H9 (cell line): ENCODE measurements around the gene C1D. TPM values are rescaled to one million over a fixed set of nuclear protein-coding genes. Genes with fewer than 3 reads are reported as not detected.

Source experiments
- DNase-seq: peaks from one replicate; pipeline ENCODE4 v3.0.0-alpha.2; 2017
- H2AFZ ChIP-seq: one replicate; pipeline ENCODE4 v1.6.1; 2013; ENCODE audit warnings: mild to moderate bottlenecking, low read length, control low read depth, moderate library complexity
- H2AK5ac ChIP-seq: 2 replicates; pipeline ENCODE4 v1.6.1; 2013; ENCODE audit warnings: low read length, control low read depth, mixed read lengths; ENCODE audit not compliant: insufficient read length
- H2BK120ac ChIP-seq: one replicate; pipeline ENCODE4 v1.6.1; 2013; ENCODE audit warnings: low read depth, mild to moderate bottlenecking, low read length, control low read depth, inconsistent platforms; ENCODE audit not compliant: poor library complexity, severe bottlenecking
- H2BK12ac ChIP-seq: 2 replicates; pipeline ENCODE4 v1.6.1; 2013; ENCODE audit warnings: low read length, control low read depth, mixed read lengths, low read depth; ENCODE audit not compliant: insufficient read length
- H2BK15ac ChIP-seq: 2 replicates; pipeline ENCODE4 v1.6.1; 2013; ENCODE audit warnings: low read depth, low read length, control low read depth
- H2BK20ac ChIP-seq: one replicate; pipeline ENCODE4 v1.6.1; 2013; ENCODE audit warnings: low read depth, mild to moderate bottlenecking, low read length, control low read depth, inconsistent platforms; ENCODE audit not compliant: poor library complexity, severe bottlenecking
- H2BK5ac ChIP-seq: 2 replicates; pipeline ENCODE4 v1.6.1; 2013; ENCODE audit warnings: low read length, control low read depth, mixed read lengths; ENCODE audit not compliant: insufficient read length
- H3K14ac ChIP-seq: 2 replicates; pipeline ENCODE4 v1.6.1; 2013; ENCODE audit warnings: low read length, control low read depth; ENCODE audit not compliant: insufficient read depth
- H3K18ac ChIP-seq: 2 replicates; pipeline ENCODE4 v1.6.1; 2013; ENCODE audit warnings: low read depth, mild to moderate bottlenecking, mixed read lengths, low read length, control low read depth; ENCODE audit not compliant: insufficient read length
- H3K23ac ChIP-seq: 2 replicates; pipeline ENCODE4 v1.6.1; 2013; ENCODE audit warnings: low read length, control low read depth, mixed read lengths, low read depth; ENCODE audit not compliant: insufficient read length
- H3K23me2 ChIP-seq: 2 replicates; pipeline ENCODE4 v1.6.1; 2013; ENCODE audit warnings: low read depth, mild to moderate bottlenecking, mixed read lengths, low read length, control low read depth; ENCODE audit not compliant: insufficient read length, poor library complexity, severe bottlenecking
- H3K27ac ChIP-seq: 2 replicates; pipeline ENCODE4 v1.5.1; 2013; ENCODE audit warnings: low read length, control low read depth, mixed read lengths, low read depth; ENCODE audit not compliant: insufficient read length
- H3K27me3 ChIP-seq: 2 replicates; pipeline ENCODE4 v1.6.1; 2013; ENCODE audit warnings: low read length, control low read depth, inconsistent platforms; ENCODE audit not compliant: insufficient read depth
- H3K4ac ChIP-seq: 2 replicates; pipeline ENCODE4 v1.6.1; 2013; ENCODE audit warnings: low read depth, mild to moderate bottlenecking, control low read depth, inconsistent platforms, low read length, moderate library complexity
- H3K4me1 ChIP-seq: 2 replicates; pipeline ENCODE4 v1.6.1; 2013; ENCODE audit warnings: low read length, control low read depth, inconsistent platforms; ENCODE audit not compliant: insufficient read depth
- H3K4me2 ChIP-seq: 2 replicates; pipeline ENCODE4 v1.6.1; 2013; ENCODE audit warnings: low read length, control low read depth, mixed read lengths; ENCODE audit not compliant: insufficient read length, insufficient read depth
- H3K56ac ChIP-seq: 2 replicates; pipeline ENCODE4 v1.6.1; 2013; ENCODE audit warnings: low read depth, mild to moderate bottlenecking, mixed read lengths, low read length, control low read depth; ENCODE audit not compliant: insufficient read length
- H3K79me1 ChIP-seq: 2 replicates; pipeline ENCODE4 v1.6.1; 2013; ENCODE audit warnings: low read depth, mild to moderate bottlenecking, moderate library complexity, low read length, control low read depth, inconsistent platforms; ENCODE audit not compliant: insufficient read depth, poor library complexity, severe bottlenecking
- H3K79me2 ChIP-seq: 2 replicates; pipeline ENCODE4 v1.6.1; 2013; ENCODE audit warnings: low read length, control low read depth, inconsistent platforms; ENCODE audit not compliant: insufficient read depth
- H3K9ac ChIP-seq: 2 replicates; pipeline ENCODE4 v1.6.1; 2013; ENCODE audit warnings: low read length, control low read depth, mixed read lengths; ENCODE audit not compliant: insufficient read length; ENCODE audit errors: extremely low read depth
- H3K9me3 ChIP-seq: one replicate; pipeline ENCODE4 v1.6.1; 2013; ENCODE audit warnings: low read depth, low read length, inconsistent platforms; ENCODE audit not compliant: control insufficient read depth
- H3T11ph ChIP-seq: one replicate; pipeline ENCODE4 v1.6.1; 2013; ENCODE audit warnings: mild to moderate bottlenecking, low read length, control low read depth, inconsistent platforms
- H4K20me1 ChIP-seq: one replicate; pipeline ENCODE4 v1.6.1; 2013; ENCODE audit not compliant: control insufficient read depth, insufficient read length, insufficient read depth
- H4K5ac ChIP-seq: 2 replicates; pipeline ENCODE4 v1.6.1; 2013; ENCODE audit warnings: low read depth, mild to moderate bottlenecking, mixed read lengths, low read length, control low read depth; ENCODE audit not compliant: insufficient read length
- H4K8ac ChIP-seq: replicated peaks from 2 replicates; pipeline ENCODE4 v1.6.1; 2013; ENCODE audit warnings: low read length, control low read depth, mixed read lengths, low read depth; ENCODE audit not compliant: insufficient read length
- H4K91ac ChIP-seq: 2 replicates; pipeline ENCODE4 v1.6.1; 2013; ENCODE audit warnings: low read depth, mild to moderate bottlenecking, moderate library complexity, mixed read lengths, low read length, control low read depth; ENCODE audit not compliant: insufficient read length
- H3K27ac Mint-ChIP-seq, 3 experiments: 2 replicates in 2 of 3; 3 replicates in 1 of 3; pipeline ENCODE4 v1.8.0; 2020 to 2021; ENCODE audit warnings: mixed read lengths in 3 of 3, mild to moderate bottlenecking in 1 of 3, moderate library complexity in 1 of 3
- H3K27me3 Mint-ChIP-seq: 2 replicates; pipeline ENCODE4 v1.8.0; 2021; ENCODE audit warnings: low read depth, mild to moderate bottlenecking, moderate library complexity, mixed read lengths
- H3K36me3 Mint-ChIP-seq, 3 experiments: 2 replicates in 2 of 3; 3 replicates in 1 of 3; pipeline ENCODE4 v1.8.0; 2020 to 2021; ENCODE audit warnings: low read depth in 3 of 3, mixed read lengths in 3 of 3; ENCODE audit not compliant: insufficient read depth in 1 of 3
- H3K4me1 Mint-ChIP-seq, 2 experiments: 2 replicates each; pipeline ENCODE4 v1.8.0; 2020; ENCODE audit warnings: mixed read lengths in 2 of 2
- H3K4me3 Mint-ChIP-seq, 2 experiments: 2 replicates in 1 of 2; 3 replicates in 1 of 2; pipeline ENCODE4 v1.8.0; 2020 to 2021; ENCODE audit warnings: mild to moderate bottlenecking in 2 of 2, mixed read lengths in 2 of 2, moderate library complexity in 1 of 2
- H3K9me3 Mint-ChIP-seq, 2 experiments: 2 replicates in 1 of 2; 3 replicates in 1 of 2; pipeline ENCODE4 v1.8.0; 2020; ENCODE audit warnings: mild to moderate bottlenecking in 2 of 2, mixed read lengths in 2 of 2, moderate library complexity in 1 of 2
- CTCF ChIP-seq: fragments of 200-600 bp; sonication (generic); conservative IDR thresholded peaks from 3 replicates; pipeline ENCODE4 v1.8.0; 2021; ENCODE audit warnings: antibody characterized with exemption, mild to moderate bottlenecking
- total RNA-seq: library from RNA; stranded (reverse); gene quantifications from 2 replicates; pipeline ENCODE4 v1.2.1, GENCODE V29; 2021

The C1D gene
- total RNA-seq, 1 experiment from 2014 or later: 19.7 TPM

GRCh38 chr2:68027959-68028358, 34.8 kb downstream of the C1D start:
- Histone ChIP-seq H3K4ac (no peak overlapping the region), H3K27ac (no peak overlapping the region), H2BK12ac (no peak overlapping the region), H3K27me3 (no peaks in the 10 kb centered on the region), H3T11ph (no peak overlapping the region), H2BK20ac (no peak overlapping the region), H4K91ac (no peak overlapping the region), H3K9me3 (no peaks in the 10 kb centered on the region), H3K79me2 (no peaks in the 10 kb centered on the region), H2BK120ac (no peak overlapping the region), H4K20me1 (no peaks in the 10 kb centered on the region), H3K4me2 (no peak overlapping the region), H2AFZ (no peak overlapping the region), H3K23ac (no peak overlapping the region), H3K23me2 (no peaks in the 10 kb centered on the region), H3K79me1 (no peaks in the 10 kb centered on the region), H2BK5ac (no peak overlapping the region), H4K8ac (no peak overlapping the region), H3K14ac (no peak overlapping the region), H2BK15ac (no peak overlapping the region), H3K56ac (no peak overlapping the region), H3K9ac (no peak overlapping the region), H3K18ac (no peak overlapping the region), H4K5ac (no peak overlapping the region), H3K4me1 (no peaks in the 10 kb centered on the region), H2AK5ac (no peak overlapping the region)
- Mint-ChIP-seq H3K4me1 (0 out of 4 replicates have a peak, but pooled peaks cover 0 to 3% of the 10 kb centered on the region in 2 experiments), H3K4me3 (no peak overlapping the region), H3K36me3 (no peaks in the 10 kb centered on the region; a peak in 1 of 7 replicates), H3K27me3 (no peaks in the 10 kb centered on the region; the same call in 1 of the 2 replicates), H3K9me3 (peaks cover 0 to 5% of the 10 kb centered on the region in 2 experiments; a peak in 2 of 5 replicates), H3K27ac (no peak overlapping the region)
- DNase-seq: no peak
- no peak for TF ChIP-seq CTCF
